H1 (cell line): ENCODE data around the gene TRIP13. TPM values are rescaled to one million over a fixed set of nuclear protein-coding genes. Genes with fewer than 3 reads are reported as not detected.

Experiments
- CTCF ChIA-PET: fragments of 300-600 bp; sonication (Branson Sonifier 250); formaldehyde crosslinking; loops from one replicate; lab custom pipeline; 2021; ENCODE audit not compliant: partially characterized antibody; lab: Charles Lee
- POLR2A ChIA-PET: fragments of 300-600 bp; sonication (Branson Sonifier 250); formaldehyde crosslinking; loops from one replicate; lab custom pipeline; 2021; ENCODE audit warnings: inconsistent platforms; ENCODE audit not compliant: partially characterized antibody; lab: Charles Lee
- DNase-seq, 2 experiments: peaks; one replicate each; pipeline versions ENCODE4 v3.0.0 to v3.0.0-alpha.2; 2010 to 2022; ENCODE audit warnings: low spot score in 2 of 2, low read depth in 1 of 2, mixed read lengths in 1 of 2
- FAIRE-seq: peaks from 2 replicates; lab custom pipeline; 2011; peaks lifted over from hg19 to GRCh38; lab: Jason Lieb, UNC
- H2AFZ ChIP-seq: 2 replicates; pipeline ENCODE4 v1.8.1; 2012; ENCODE audit warnings: low read length, inconsistent platforms
- H2AK5ac ChIP-seq: 2 replicates; pipeline ENCODE4 v1.6.1; 2013; ENCODE audit warnings: low read depth, low read length
- H2BK120ac ChIP-seq: replicated peaks from 2 replicates; pipeline ENCODE3; 2013; ENCODE audit warnings: low read depth, low read length, inconsistent platforms
- H2BK12ac ChIP-seq: 2 replicates; pipeline ENCODE4 v1.6.1; 2013; ENCODE audit warnings: low read depth, low read length
- H2BK15ac ChIP-seq: 2 replicates; pipeline ENCODE4 v1.6.1; 2013; ENCODE audit warnings: low read length
- H2BK20ac ChIP-seq: 2 replicates; pipeline ENCODE4 v1.6.1; 2013; ENCODE audit warnings: low read length
- H2BK5ac ChIP-seq: 2 replicates; pipeline ENCODE4 v1.6.1; 2013; ENCODE audit warnings: low read depth, low read length
- H3K14ac ChIP-seq: 2 replicates; pipeline ENCODE4 v1.6.1; 2013; ENCODE audit warnings: inconsistent platforms; ENCODE audit not compliant: insufficient read length
- H3K18ac ChIP-seq: 2 replicates; pipeline ENCODE4 v1.6.1; 2013; ENCODE audit warnings: low read length; ENCODE audit errors: extremely low read depth
- H3K23ac ChIP-seq: 2 replicates; pipeline ENCODE4 v1.6.1; 2013; ENCODE audit warnings: inconsistent platforms; ENCODE audit not compliant: insufficient read length
- H3K23me2 ChIP-seq: 2 replicates; pipeline ENCODE4 v1.6.1; 2013; ENCODE audit warnings: low read depth, low read length
- H3K27ac ChIP-seq: 2 replicates; pipeline ENCODE4 v1.6.1; 2011; ENCODE audit warnings: low read depth, low read length, inconsistent platforms
- H3K27me3 ChIP-seq, 4 experiments: replicated peaks in 1 of 4; 1 replicate in 1 of 4; 2 replicates in 3 of 4; pipeline versions ENCODE4 v1.6.1 to v1.8.1; 2011 to 2013; ENCODE audit warnings: low read length in 3 of 4, mild to moderate bottlenecking in 3 of 4, inconsistent platforms in 2 of 4, mixed read lengths in 2 of 4, moderate library complexity in 1 of 4; ENCODE audit not compliant: control insufficient read depth in 3 of 4, insufficient read depth in 3 of 4; ENCODE audit errors: extremely low read depth in 1 of 4
- H3K36me3 ChIP-seq, 4 experiments: 2 replicates each; pipeline versions ENCODE4 v1.6.1 to v1.8.1; 2011 to 2013; ENCODE audit warnings: mild to moderate bottlenecking in 4 of 4, low read length in 3 of 4, moderate library complexity in 2 of 4, control low read depth in 1 of 4, inconsistent platforms in 1 of 4; ENCODE audit not compliant: insufficient read depth in 4 of 4, control insufficient read depth in 2 of 4
- H3K4ac ChIP-seq: replicated peaks from 2 replicates; pipeline ENCODE3; 2013; ENCODE audit warnings: low read length, low read depth, mixed read lengths, inconsistent platforms; ENCODE audit not compliant: insufficient read length
- H3K4me1 ChIP-seq, 4 experiments: replicated peaks in 1 of 4; 1 replicate in 1 of 4; 2 replicates in 3 of 4; pipeline versions ENCODE4 v1.6.1 to v1.8.1; 2011 to 2013; ENCODE audit warnings: low read length in 3 of 4, inconsistent platforms in 2 of 4, mixed read lengths in 1 of 4; ENCODE audit not compliant: insufficient read depth in 4 of 4, control insufficient read depth in 3 of 4
- H3K4me2 ChIP-seq, 2 experiments: 2 replicates each; pipeline versions ENCODE4 v1.6.1 to v1.8.1; 2011 to 2013; ENCODE audit warnings: low read depth in 2 of 2, low read length in 2 of 2, control low read depth in 1 of 2, inconsistent platforms in 1 of 2, mild to moderate bottlenecking in 1 of 2; ENCODE audit not compliant: insufficient read depth in 1 of 2
- H3K4me3 ChIP-seq, 4 experiments: fragments of 200-600, 300-600 bp in 1 of 4; sonication (generic), shearing (Covaris generic), sonication (Bioruptor Twin) in 1 of 4; 2 replicates each; pipeline versions ENCODE4 v1.5.1 to v1.8.1; 2011 to 2016; ENCODE audit warnings: low read length in 4 of 4, low read depth in 3 of 4, control low read depth in 2 of 4, inconsistent platforms in 2 of 4, mild to moderate bottlenecking in 2 of 4, mixed read lengths in 1 of 4, moderate library complexity in 1 of 4; ENCODE audit not compliant: insufficient read depth in 2 of 4; ENCODE audit errors: extremely low read depth in 1 of 4
- H3K56ac ChIP-seq: replicated peaks from 2 replicates; pipeline ENCODE3; 2013; ENCODE audit warnings: low read depth, mild to moderate bottlenecking, mixed read lengths, low read length, inconsistent platforms; ENCODE audit not compliant: insufficient read length
- H3K79me1 ChIP-seq: 2 replicates; pipeline ENCODE4 v1.6.1; 2013; ENCODE audit warnings: low read depth, low read length, control low read depth
- H3K79me2 ChIP-seq, 2 experiments: 2 replicates each; pipeline versions ENCODE4 v1.6.1 to v1.8.1; 2012 to 2013; ENCODE audit warnings: low read length in 2 of 2, mild to moderate bottlenecking in 2 of 2, inconsistent platforms in 1 of 2; ENCODE audit not compliant: insufficient read depth in 2 of 2, control insufficient read depth in 1 of 2
- H3K9ac ChIP-seq, 4 experiments: replicated peaks in 1 of 4; 1 replicate in 1 of 4; 2 replicates in 3 of 4; pipeline versions ENCODE4 v1.6.1 to v1.8.1; 2011 to 2013; ENCODE audit warnings: low read depth in 3 of 4, low read length in 3 of 4, control low read depth in 2 of 4, mild to moderate bottlenecking in 2 of 4, moderate library complexity in 2 of 4, inconsistent platforms in 1 of 4; ENCODE audit errors: extremely low read depth in 1 of 4
- H3K9me3 ChIP-seq, 2 experiments: 2 replicates each; pipeline versions ENCODE4 v1.6.1 to v1.8.1; 2012 to 2013; ENCODE audit warnings: mild to moderate bottlenecking in 2 of 2, moderate library complexity in 2 of 2, control low read depth in 1 of 2, inconsistent platforms in 1 of 2, low read depth in 1 of 2, low read length in 1 of 2, mixed read lengths in 1 of 2; ENCODE audit not compliant: insufficient read depth in 2 of 2
- H4K20me1 ChIP-seq, 2 experiments: replicated peaks in 1 of 2; 2 replicates each; pipeline versions ENCODE3 to v1.8.1; 2011 to 2013; ENCODE audit warnings: inconsistent platforms in 2 of 2, low read length in 2 of 2, mild to moderate bottlenecking in 1 of 2; ENCODE audit not compliant: insufficient read depth in 2 of 2, control insufficient read depth in 1 of 2
- H4K5ac ChIP-seq: 2 replicates; pipeline ENCODE4 v1.6.1; 2013; ENCODE audit warnings: low read length, low read depth, mixed read lengths, inconsistent platforms; ENCODE audit not compliant: insufficient read length
- H4K8ac ChIP-seq: 2 replicates; pipeline ENCODE4 v1.8.0; 2013; ENCODE audit warnings: mild to moderate bottlenecking, moderate library complexity, low read length, inconsistent platforms; ENCODE audit not compliant: insufficient read depth; ENCODE audit errors: extremely low read depth
- H4K91ac ChIP-seq: replicated peaks from 2 replicates; pipeline ENCODE3; 2013; ENCODE audit warnings: low read length, mixed read lengths, inconsistent platforms; ENCODE audit not compliant: insufficient read length
- CHD1 ChIP-seq: IDR thresholded peaks from 2 replicates; pipeline ENCODE4 v1.6.1; 2012; ENCODE audit warnings: low read depth, low read length, improper control_type of control experiment
- CHD2 ChIP-seq: IDR thresholded peaks from 2 replicates; pipeline ENCODE4 v1.6.1; 2012; ENCODE audit warnings: low read length, improper control_type of control experiment
- CREB1 ChIP-seq: IDR thresholded peaks from 2 replicates; pipeline ENCODE4 v1.6.1; 2012; ENCODE audit warnings: inconsistent platforms
- EZH2 ChIP-seq: fragments of 200-600 bp; sonication (generic); IDR thresholded peaks from 2 replicates; pipeline ENCODE4 v1.7.1; 2012; ENCODE audit warnings: low read depth, mild to moderate bottlenecking, moderate library complexity, low read length, inconsistent platforms; ENCODE audit not compliant: severe bottlenecking
- FOSL1 ChIP-seq: IDR thresholded peaks from 2 replicates; pipeline ENCODE4 v1.6.1; 2011; ENCODE audit warnings: mild to moderate bottlenecking, low read depth, low read length, moderate library complexity; ENCODE audit not compliant: insufficient read depth
- GTF2F1 ChIP-seq: IDR thresholded peaks from 2 replicates; pipeline ENCODE4 v1.6.1; 2012; ENCODE audit warnings: low read depth, low read length, improper control_type of control experiment, borderline replicate concordance
- KDM4A ChIP-seq: IDR thresholded peaks from one replicate; pipeline ENCODE4 v1.7.1; 2012; ENCODE audit warnings: low read depth, mild to moderate bottlenecking, moderate library complexity, low read length, inconsistent platforms; ENCODE audit not compliant: severe bottlenecking
- RBBP5 ChIP-seq: IDR thresholded peaks from 2 replicates; pipeline ENCODE4 v1.7.1; 2012; ENCODE audit warnings: low read depth, mild to moderate bottlenecking, inconsistent platforms, low read length, moderate library complexity, borderline replicate concordance
- whole genome bisulfite sequencing, 2 experiments: shearing (Covaris generic) in 1 of 2; methylation state at CpG; one replicate each; pipeline versions ENCODE4 v1.1.6 to v1.1.7; 2013 to 2015; ENCODE audit warnings: low lambda C conversion rate in 2 of 2, mixed read lengths in 2 of 2, inconsistent platforms in 1 of 2, low coverage in 1 of 2, missing lambda C conversion rate in 1 of 2; ENCODE audit not compliant: insufficient replicate concordance in 2 of 2, insufficient coverage in 1 of 2, insufficient read length in 1 of 2; ENCODE audit errors: extremely low coverage in 1 of 2, missing lambda C conversion rate in 1 of 2; 5-methylcytosine and 5-hydroxymethylcytosine counted together
- polyA plus RNA-seq, 7 experiments: library from polyadenylated mRNA; depleted of rRNA in 3 of 7; stranded (reverse) in 5 of 7; unstranded in 2 of 7; fragments of >200 nt in 5 of 7; fragments of 200-250 nt in 2 of 7; gene quantifications; 1 replicate in 5 of 7; 2 replicates in 1 of 7; 4 replicates in 1 of 7; pipeline versions ENCODE4 v1.2.1 to v1.2.3, GENCODE V29; 2011 to 2013; ENCODE audit warnings: missing spikeins in 2 of 7, mixed read lengths in 2 of 7
- total RNA-seq: library from RNA; stranded (reverse); fragmentation: NEBNext Ultra II Directional; extraction: Animal tissue kit (Norgen Biotek cat#: 25700); gene quantifications from 2 replicates; pipeline ENCODE4 v1.2.1, GENCODE V29; 2021
- TF ChIP-seq, protein P1 (sequence below): IDR thresholded peaks from 2 replicates; pipeline ENCODE4 v1.6.1; 2012; ENCODE audit warnings: inconsistent platforms

TRIP13 gene
- total and polyA plus RNA-seq, 2 of the 8 experiments (the other 6 are each of a cell fraction or from before 2014, with no cell fraction given): 20.0 to 39.2 TPM

DNA sequence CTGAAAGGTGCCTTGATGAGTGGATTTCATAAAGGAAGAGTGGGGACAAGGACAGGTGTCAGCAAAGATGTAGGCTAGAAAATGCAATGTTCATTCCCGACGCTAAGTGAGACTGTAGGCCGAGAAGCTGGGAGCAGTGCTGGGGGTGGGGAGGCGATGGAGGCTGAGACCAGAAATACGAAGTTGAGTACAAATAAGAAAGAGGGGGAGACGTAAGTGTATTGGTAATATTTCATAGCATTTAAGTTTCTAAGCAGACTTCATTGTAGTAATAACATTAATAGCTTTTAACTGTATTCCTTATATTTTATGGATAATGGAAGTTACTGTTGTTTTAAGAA lies 11.0 kb downstream of the TRIP13 start:
- Histone ChIP-seq H2BK12ac (no peak overlapping the region), H3K4me3 (no peak overlapping the region), H3K79me2 (0 out of 4 replicates have a peak, but pooled peaks cover 0 to 2% of the 10 kb centered on the region in 2 experiments), H3K14ac (no peak overlapping the region), H3K36me3 (peaks cover 37 to 68% (median 54%) of the 10 kb centered on the region in 4 experiments), H3K9ac (no peak overlapping the region), H3K9me3 (no peaks in the 10 kb centered on the region), H4K91ac (no peak overlapping the region), H2BK120ac (no peak overlapping the region), H3K27ac (no peak overlapping the region), H4K5ac (no peak overlapping the region), H4K8ac (no peak overlapping the region), H3K79me1 (no peaks in the 10 kb centered on the region; the same call in none of the 2 replicates), H3K4me1 (no peaks in the 10 kb centered on the region), H2AK5ac (no peak overlapping the region), H3K23ac (no peak overlapping the region), H3K56ac (no peak overlapping the region), H2AFZ (no peak overlapping the region), H3K4ac (no peak overlapping the region), H3K18ac (no peak overlapping the region), H2BK20ac (no peak overlapping the region), H2BK5ac (no peak overlapping the region), H4K20me1 (peaks cover 6 to 8% of the 10 kb centered on the region in 2 experiments), H3K27me3 (no peaks in the 10 kb centered on the region), H3K23me2 (no peaks in the 10 kb centered on the region), H3K4me2 (no peak overlapping the region), H2BK15ac (no peak overlapping the region)
- DNase-seq (no peak), FAIRE-seq (no peak)
- ChIA-PET CTCF (interaction anchor here (0.6 to 4.4 kb wide), 12 partner anchors 8 to 266 kb away, joined by 3 to 38 read pairs (median 5); partner anchors contain the start of genes BRD9 and TRIP13), POLR2A (interaction anchor here (1.6 to 4.4 kb wide), 2 partner anchors 11 to 19 kb away, joined by 5 to 25 read pairs; partner anchors contain the start of genes BRD9 and TRIP13)
- TF ChIP-seq GTF2F1 (no peak), KDM4A (no peak), CREB1 (no peak), CHD2 (no peak), FOSL1 (no peak), EZH2 (no peak), RBBP5 (no peak), CHD1 (no peak)
- TF ChIP-seq, protein P1, sequence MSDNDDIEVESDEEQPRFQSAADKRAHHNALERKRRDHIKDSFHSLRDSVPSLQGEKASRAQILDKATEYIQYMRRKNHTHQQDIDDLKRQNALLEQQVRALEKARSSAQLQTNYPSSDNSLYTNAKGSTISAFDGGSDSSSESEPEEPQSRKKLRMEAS: no peak
- WGBS, 2 experiments: 90% methylated on average over 6 of the region's 6 CpGs; no CpG with 5 or more reads in 1 of the 2 experiments
